Loucy (cell line): Measurements from ENCODE around the gene CORO1A.
A peak's percentile ranks its signal among the peaks of the same experiment; 100 is the strongest.

ENCODE experiments used
- H2AFZ ChIP-seq: fragments of 200-600 bp; sonication (generic); 2 replicates; pipeline ENCODE4 v1.6.0; 2016; ENCODE audit warnings: antibody characterized with exemption, mild to moderate bottlenecking, low read length, moderate library complexity
- H3F3A ChIP-seq: fragments of 200-600 bp; 2 replicates; pipeline ENCODE4 v1.6.0; 2016; ENCODE audit warnings: antibody characterized with exemption, low read depth, mild to moderate bottlenecking
- H3K27me3 ChIP-seq: fragments of 200-600 bp; sonication (generic); 2 replicates; pipeline ENCODE4 v1.6.1; 2014; ENCODE audit warnings: low read length, mild to moderate bottlenecking; ENCODE audit not compliant: insufficient read depth, poor library complexity, severe bottlenecking
- H3K36me3 ChIP-seq: fragments of 200-600 bp; sonication (generic); 2 replicates; pipeline ENCODE4 v1.6.1; 2016; ENCODE audit warnings: low read length; ENCODE audit not compliant: insufficient read depth
- H3K4me1 ChIP-seq: fragments of 200-600 bp; sonication (generic); 2 replicates; pipeline ENCODE4 v1.5.1; 2014; ENCODE audit warnings: low read length, mild to moderate bottlenecking; ENCODE audit not compliant: insufficient read depth, poor library complexity, severe bottlenecking
- H3K4me2 ChIP-seq: fragments of 200-600 bp; sonication (generic); 2 replicates; pipeline ENCODE4 v1.6.0; 2014; ENCODE audit warnings: antibody characterized with exemption, low read length, low read depth, mild to moderate bottlenecking; ENCODE audit not compliant: poor library complexity, severe bottlenecking
- H3K4me3 ChIP-seq: fragments of 200-600 bp; sonication (generic); 2 replicates; pipeline ENCODE4 v1.5.1; 2014; ENCODE audit warnings: low read length, mild to moderate bottlenecking, mixed read lengths; ENCODE audit not compliant: poor library complexity, severe bottlenecking
- H3K79me2 ChIP-seq: fragments of 200-600 bp; sonication (generic); 2 replicates; pipeline ENCODE4 v1.6.1; 2014; ENCODE audit warnings: low read length; ENCODE audit not compliant: insufficient read depth
- H3K9ac ChIP-seq: fragments of 200-600 bp; sonication (generic); 2 replicates; pipeline ENCODE4 v1.6.0; 2014; ENCODE audit warnings: mild to moderate bottlenecking, low read depth, low read length, moderate library complexity; ENCODE audit not compliant: poor library complexity, severe bottlenecking
- H3K9me2 ChIP-seq: fragments of 200-600 bp; sonication (generic); replicated peaks from 2 replicates; pipeline ENCODE4 v1.6.1; 2016; ENCODE audit warnings: low read depth, low read length, mixed read lengths
- H3K9me3 ChIP-seq: fragments of 200-600 bp; sonication (generic); 2 replicates; pipeline ENCODE4 v1.6.1; 2014; ENCODE audit warnings: mild to moderate bottlenecking, antibody characterized with exemption, low read length, low read depth; ENCODE audit not compliant: insufficient read depth
- H4K20me1 ChIP-seq: fragments of 200-600 bp; sonication (generic); 2 replicates; pipeline ENCODE4 v1.6.0; 2014; ENCODE audit warnings: antibody characterized with exemption, low read length, mild to moderate bottlenecking; ENCODE audit not compliant: insufficient read depth, poor library complexity, severe bottlenecking
- CTCF ChIP-seq: fragments of 200-600 bp; sonication (generic); conservative IDR thresholded peaks from 2 replicates; pipeline ENCODE4 v1.5.1; 2014; ENCODE audit warnings: mild to moderate bottlenecking, antibody characterized with exemption, low read length
- EZH2phosphoT487 ChIP-seq: fragments of 200-600 bp; IDR thresholded peaks from 2 replicates; pipeline ENCODE4 v1.6.1; 2018; ENCODE audit warnings: antibody characterized with exemption, mild to moderate bottlenecking, moderate library complexity, borderline replicate concordance

Gene CORO1A

GRCh38 chr16:30184891-30185682 is 1.7 kb downstream of the CORO1A start:
- Histone ChIP-seq H4K20me1 (peaks cover 22% of the 10 kb centered on the region), H3K36me3 (peaks cover 14% of the 10 kb centered on the region; the same call in 1 of the 2 replicates), H3K27me3 (no peaks in the 10 kb centered on the region), H3F3A (peaks cover 7% of the 10 kb centered on the region; the same call in 1 of the 2 replicates), H3K4me3 (peak overlapping the region; percentile 96), H2AFZ (no peak overlapping the region), H3K9me3 (no peaks in the 10 kb centered on the region), H3K4me1 (peaks cover 33% of the 10 kb centered on the region), H3K9ac (peak overlapping the region; percentile 100), H3K4me2 (peak overlapping the region; percentile 100), H3K79me2 (peaks cover 53% of the 10 kb centered on the region), H3K9me2 (no peaks in the 10 kb centered on the region)
- no peak for TF ChIP-seq CTCF
- TF ChIP-seq EZH2phosphoT487, result no peak

GRCh38 chr16:30185683-30186421 is 2.5 kb downstream of the CORO1A start:
- no peak overlapping the region for H2AFZ ChIP-seq
- peak overlapping the region; percentile 96 for H3K4me3 ChIP-seq
- no peaks in the 10 kb centered on the region for H3K27me3 ChIP-seq
- H3K36me3 ChIP-seq, result peaks cover 14% of the 10 kb centered on the region; the same call in 1 of the 2 replicates
- peaks cover 7% of the 10 kb centered on the region; the same call in 1 of the 2 replicates for H3F3A ChIP-seq
- H3K9me3 ChIP-seq, result no peaks in the 10 kb centered on the region
- H3K4me1 ChIP-seq, result peaks cover 33% of the 10 kb centered on the region
- H4K20me1 ChIP-seq, result peaks cover 22% of the 10 kb centered on the region
- no peak for TF ChIP-seq EZH2phosphoT487
- no peak for TF ChIP-seq CTCF
- peaks cover 53% of the 10 kb centered on the region for H3K79me2 ChIP-seq
- no peaks in the 10 kb centered on the region for H3K9me2 ChIP-seq
- peak overlapping the region; percentile 100 for H3K4me2 ChIP-seq
- H3K9ac ChIP-seq, result peak overlapping the region; percentile 100

- peaks cover 22% of the 10 kb centered on the region for H4K20me1 ChIP-seq
- no peaks in the 10 kb centered on the region for H3K9me2 ChIP-seq
- H3K9me3 ChIP-seq, result no peaks in the 10 kb centered on the region
- peak overlapping the region; percentile 100 for H3K4me2 ChIP-seq
- peaks cover 53% of the 10 kb centered on the region for H3K79me2 ChIP-seq
- no peak overlapping the region for H2AFZ ChIP-seq
- H3K27me3 ChIP-seq, result no peaks in the 10 kb centered on the region
- H3K4me1 ChIP-seq, result peaks cover 33% of the 10 kb centered on the region
- H3K9ac ChIP-seq, result peak overlapping the region; percentile 100
- peaks cover 14% of the 10 kb centered on the region; the same call in 1 of the 2 replicates for H3K36me3 ChIP-seq
- TF ChIP-seq EZH2phosphoT487 (no peak), CTCF (no peak)
- peaks cover 7% of the 10 kb centered on the region; the same call in 1 of the 2 replicates for H3F3A ChIP-seq
- peak overlapping the region; percentile 96 for H3K4me3 ChIP-seq
These were observed 3.0 kb downstream of the CORO1A start for GRCh38 chr16:30186444-30186781.
